ENCODE measurements around the gene PTPRJ.
"Not testable (repeated sequence)": the region's sequence is repeated elsewhere in the genome, so short reads cannot be mapped to it uniquely, and the experiment has no call there.

PTPRJ gene

DNA sequence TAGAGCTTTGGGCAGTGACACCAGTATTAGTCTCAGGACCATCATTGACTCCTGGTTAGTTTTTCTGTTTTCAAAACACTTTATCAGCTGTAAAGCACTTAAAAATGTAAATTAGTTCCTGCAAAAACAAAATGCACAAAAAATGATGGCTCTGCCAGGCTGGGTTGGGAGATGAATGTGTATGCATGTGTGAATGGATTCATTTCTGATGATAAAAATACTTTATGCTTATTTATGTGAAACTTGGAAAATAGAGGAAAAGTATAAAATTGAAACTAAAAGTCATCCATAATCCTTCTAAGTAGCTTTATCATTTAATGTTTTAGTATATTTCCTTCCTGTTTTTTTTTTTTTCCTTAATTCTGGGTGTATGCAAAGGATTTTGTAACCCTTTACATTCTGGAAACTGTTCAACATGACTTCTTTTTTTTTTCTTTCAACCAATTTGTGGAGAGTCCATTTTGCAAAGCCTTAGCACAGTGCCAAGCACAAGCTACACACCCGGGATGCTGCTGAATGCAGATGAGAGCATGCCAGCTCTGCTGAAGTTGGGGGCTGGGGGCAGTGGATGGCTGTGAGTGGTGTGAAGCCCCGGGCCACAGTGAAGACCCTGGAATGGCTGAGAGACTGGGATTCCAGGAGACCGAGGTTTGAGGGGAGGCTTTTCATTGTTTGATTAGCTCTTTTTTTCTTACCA, 37.6 kb downstream of the PTPRJ start:
- no peak overlapping the region for H3K4me3 ChIP-seq (ENCODE audit: low read length)
- DNase-seq (ENCODE audit: low read depth) = no peak
- TF ChIP-seq, protein P1, sequence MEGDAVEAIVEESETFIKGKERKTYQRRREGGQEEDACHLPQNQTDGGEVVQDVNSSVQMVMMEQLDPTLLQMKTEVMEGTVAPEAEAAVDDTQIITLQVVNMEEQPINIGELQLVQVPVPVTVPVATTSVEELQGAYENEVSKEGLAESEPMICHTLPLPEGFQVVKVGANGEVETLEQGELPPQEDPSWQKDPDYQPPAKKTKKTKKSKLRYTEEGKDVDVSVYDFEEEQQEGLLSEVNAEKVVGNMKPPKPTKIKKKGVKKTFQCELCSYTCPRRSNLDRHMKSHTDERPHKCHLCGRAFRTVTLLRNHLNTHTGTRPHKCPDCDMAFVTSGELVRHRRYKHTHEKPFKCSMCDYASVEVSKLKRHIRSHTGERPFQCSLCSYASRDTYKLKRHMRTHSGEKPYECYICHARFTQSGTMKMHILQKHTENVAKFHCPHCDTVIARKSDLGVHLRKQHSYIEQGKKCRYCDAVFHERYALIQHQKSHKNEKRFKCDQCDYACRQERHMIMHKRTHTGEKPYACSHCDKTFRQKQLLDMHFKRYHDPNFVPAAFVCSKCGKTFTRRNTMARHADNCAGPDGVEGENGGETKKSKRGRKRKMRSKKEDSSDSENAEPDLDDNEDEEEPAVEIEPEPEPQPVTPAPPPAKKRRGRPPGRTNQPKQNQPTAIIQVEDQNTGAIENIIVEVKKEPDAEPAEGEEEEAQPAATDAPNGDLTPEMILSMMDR (IDR thresholded peaks at IDR 0.05; ENCODE audit: insufficient read depth, low read depth, low read length, missing control alignments) = no peak

DNA sequence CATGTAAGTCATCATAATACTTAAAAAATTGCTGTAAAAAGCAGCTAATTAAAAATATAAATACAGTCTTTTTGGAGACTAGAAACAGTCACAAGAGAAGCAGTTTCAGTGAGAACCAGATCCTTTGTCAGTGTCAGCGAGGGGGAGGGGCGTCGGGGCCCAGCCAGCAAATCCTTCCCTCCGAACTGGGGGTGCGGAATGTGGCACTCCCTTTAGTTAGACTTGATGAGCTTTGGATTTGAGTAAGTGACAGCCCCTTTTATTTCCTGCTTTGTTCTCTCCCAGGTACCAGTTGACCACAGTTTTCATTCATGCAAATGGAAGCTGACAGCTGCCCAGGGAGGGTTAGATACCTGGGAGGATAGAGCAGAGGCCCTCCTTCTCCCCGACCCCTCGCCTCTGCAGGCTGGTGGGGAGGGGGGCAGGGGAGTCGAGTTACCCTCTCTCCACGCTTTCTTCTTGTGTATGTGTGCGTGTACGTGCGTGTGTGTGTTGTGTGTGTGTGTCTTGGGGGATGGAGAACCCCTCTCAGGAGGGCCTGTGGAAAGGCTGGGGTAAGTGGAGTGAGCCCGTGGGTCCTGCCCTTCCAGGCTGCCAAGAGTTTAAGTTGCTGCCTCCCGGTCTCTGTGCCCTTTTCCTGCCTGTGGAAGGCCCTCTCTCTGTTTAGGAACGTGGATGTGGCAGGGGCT, 38.3 kb downstream of the PTPRJ start:
- H3K4me3 ChIP-seq (ENCODE audit: low read length) = no peak overlapping the region
- TF ChIP-seq, protein P1 (IDR thresholded peaks at IDR 0.05; ENCODE audit: insufficient read depth, low read depth, low read length, missing control alignments) = no peak

DNA sequence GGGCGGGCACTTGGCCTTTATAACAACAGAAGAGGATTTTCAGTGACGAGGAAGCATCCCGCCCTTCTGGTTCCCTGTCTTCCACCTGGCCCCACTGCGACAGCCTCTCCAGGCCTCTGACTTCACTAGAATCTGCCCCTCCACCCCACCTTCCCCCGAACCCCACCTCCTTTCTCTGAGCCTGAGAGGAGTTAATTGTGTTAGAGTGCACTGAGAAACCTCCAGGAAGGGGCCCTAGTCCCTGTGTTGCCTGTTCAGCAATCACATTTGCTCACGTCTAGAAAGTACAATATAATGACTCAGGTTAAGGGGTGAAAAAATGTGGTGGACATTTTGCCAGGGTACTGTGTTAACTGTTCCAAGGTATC, 38.8 kb downstream of the PTPRJ start:
- DNase-seq (ENCODE audit: low read depth) = no peak
- TF ChIP-seq, protein P1 (IDR thresholded peaks at IDR 0.05; ENCODE audit: insufficient read depth, low read depth, low read length, missing control alignments) = no peak
- no peak overlapping the region for H3K4me3 ChIP-seq (ENCODE audit: low read length)

More for the DNA sequence above, 38.3 kb downstream of the PTPRJ start:
- DNase-seq (ENCODE audit: low read depth) = no peak

DNA sequence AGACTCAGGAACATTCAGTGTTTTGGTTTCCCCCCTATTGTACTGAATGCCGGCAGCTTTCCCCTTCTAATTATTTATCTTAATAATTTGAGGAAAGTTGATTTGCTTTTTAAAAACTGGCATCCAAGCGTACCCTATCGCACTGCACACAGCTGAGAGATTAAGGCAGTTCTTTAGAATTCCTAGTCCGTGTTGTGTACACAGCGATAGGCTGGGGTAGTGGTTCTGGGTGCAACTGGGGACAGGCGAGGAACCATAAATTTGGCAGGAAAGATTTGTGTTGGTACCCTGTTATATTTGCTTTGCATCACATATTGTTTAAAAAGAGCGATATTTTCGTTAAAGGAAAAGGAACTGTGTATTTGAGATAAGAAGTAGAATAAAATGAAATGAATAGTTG, 39.2 kb downstream of the PTPRJ start:
- no peak overlapping the region for H3K4me3 ChIP-seq (ENCODE audit: low read length)
- no peak for DNase-seq (ENCODE audit: low read depth)
- TF ChIP-seq, protein P1 (IDR thresholded peaks at IDR 0.05; ENCODE audit: insufficient read depth, low read depth, low read length, missing control alignments) = no peak

DNA sequence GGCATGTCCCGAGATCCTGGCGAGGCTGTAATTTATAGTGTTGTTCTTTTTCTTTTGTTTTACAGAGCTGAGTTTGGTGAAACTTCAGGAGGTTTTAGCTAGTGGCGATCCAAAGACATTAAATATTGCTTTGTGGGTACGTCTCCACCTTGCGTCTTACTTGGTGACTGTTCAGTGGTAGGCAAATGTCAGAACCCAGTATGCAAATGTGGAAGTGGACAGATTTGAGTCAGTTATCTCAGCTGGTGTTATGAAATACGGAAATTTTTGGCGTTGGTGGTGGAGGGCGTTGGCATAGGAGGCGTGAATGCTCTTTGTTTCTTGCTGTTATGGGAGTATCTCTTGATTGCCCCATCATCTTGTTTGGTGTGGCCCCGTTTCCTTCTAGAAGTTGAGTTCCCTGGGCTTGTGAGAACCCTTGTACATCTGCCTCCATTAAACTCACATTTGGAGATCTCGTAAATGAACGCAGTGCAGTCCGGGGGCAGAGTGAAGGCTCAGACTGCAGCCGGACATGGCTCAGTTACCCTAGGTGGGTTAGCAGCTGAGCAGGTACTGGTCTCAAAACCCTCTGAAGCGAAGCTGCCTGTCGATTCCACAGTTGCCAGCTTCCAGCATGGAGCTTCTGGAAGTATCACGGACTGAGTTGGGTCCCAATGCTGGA, 39.9 kb downstream of the PTPRJ start:
- TF ChIP-seq, protein P1 (IDR thresholded peaks at IDR 0.05; ENCODE audit: insufficient read depth, low read depth, low read length, missing control alignments) = no peak
- no peak overlapping the region for H3K4me3 ChIP-seq (ENCODE audit: low read length)
- DNase-seq (ENCODE audit: low read depth) = peak; percentile 58

DNA sequence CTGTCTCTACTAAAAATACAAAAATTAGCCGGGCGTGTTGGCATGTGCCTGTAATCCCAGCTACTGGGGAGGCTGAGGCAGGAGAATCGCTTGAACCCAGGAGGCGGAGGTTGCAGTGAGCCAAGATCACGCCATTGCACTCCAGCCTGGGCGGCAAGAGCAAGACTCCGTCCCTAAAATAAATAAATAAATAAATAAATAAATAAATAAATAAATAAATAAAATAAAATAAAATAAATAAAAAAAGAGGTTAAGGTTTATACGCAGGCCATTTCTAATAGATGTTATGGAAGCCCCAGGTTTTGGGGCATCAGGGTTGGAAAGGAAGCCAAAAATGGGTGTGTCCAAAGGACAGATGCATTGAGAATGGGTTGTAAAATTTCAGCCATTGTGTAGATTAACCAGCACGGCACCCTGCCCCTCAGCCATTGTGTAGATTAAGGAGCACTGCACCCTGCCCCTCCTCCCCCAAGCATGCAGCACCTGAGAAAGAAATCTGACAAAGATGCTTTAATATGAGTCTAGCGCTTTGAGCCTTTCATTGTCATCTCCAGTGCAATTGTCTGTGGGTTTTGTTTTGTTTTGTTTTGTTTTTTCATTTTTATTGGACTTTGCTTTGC, 41.0 kb downstream of the PTPRJ start:
- not testable (repeated sequence) for DNase-seq (ENCODE audit: low read depth); H3K4me3 ChIP-seq (ENCODE audit: low read length)

DNA sequence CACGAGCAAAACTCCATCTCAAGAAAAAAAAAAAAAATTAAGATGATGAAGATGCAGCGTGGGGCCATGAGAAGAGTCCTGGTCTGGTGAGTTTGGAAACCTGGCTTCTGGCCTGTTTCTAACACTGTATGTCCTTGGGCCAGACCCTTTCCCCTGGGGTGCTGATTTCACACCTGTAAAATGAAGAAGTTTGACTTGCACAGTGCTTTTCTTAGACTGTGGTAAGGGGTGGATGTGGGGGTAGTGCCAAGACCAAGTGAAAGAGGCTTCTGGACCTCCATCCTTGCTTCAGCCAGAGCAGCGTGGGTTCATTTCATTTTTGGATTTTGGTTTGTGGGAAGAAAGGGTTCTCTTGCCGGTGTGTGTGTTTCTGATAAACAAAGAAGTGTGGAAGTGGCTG, 42.1 kb downstream of the PTPRJ start:
- DNase-seq (ENCODE audit: low read depth) = no peak
- TF ChIP-seq, protein P1 (IDR thresholded peaks at IDR 0.05; ENCODE audit: insufficient read depth, low read depth, low read length, missing control alignments) = no peak
- no peak overlapping the region for H3K4me3 ChIP-seq (ENCODE audit: low read length)

DNA sequence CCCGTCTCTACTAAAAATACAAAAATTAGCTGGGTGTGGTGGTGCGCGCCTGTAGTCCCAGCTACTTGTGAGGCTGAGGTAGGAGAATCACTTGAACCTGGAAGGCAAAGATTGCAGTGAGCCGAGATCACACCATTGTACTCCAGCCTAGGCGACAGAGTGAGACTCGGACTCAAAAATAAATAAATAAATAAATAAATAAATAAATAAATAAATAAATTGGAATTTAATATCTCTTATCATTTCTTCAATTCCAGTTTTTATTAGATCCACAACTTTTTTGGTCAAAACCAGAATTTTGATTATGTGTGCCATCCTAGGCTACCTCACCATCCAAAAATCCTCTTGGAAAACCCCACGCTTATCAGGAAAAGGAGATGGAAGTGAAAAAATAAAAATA, 43.2 kb downstream of the PTPRJ start:
- DNase-seq (ENCODE audit: low read depth) = not testable (repeated sequence)

More for the DNA sequence above, 43.2 kb downstream of the PTPRJ start:
- H3K4me3 ChIP-seq (ENCODE audit: low read length) = not testable (repeated sequence)
